AG10803 (cell line): Measurements from ENCODE around the gene PAX5.

ENCODE experiments used
- DNase-seq: peaks from one replicate; pipeline ENCODE4 v3.0.0; 2010; ENCODE audit warnings: low read depth
- H3K4me3 ChIP-seq: 2 replicates; pipeline ENCODE4 v1.5.1; 2011; ENCODE audit warnings: mild to moderate bottlenecking, low read length, control low read depth
- TF ChIP-seq, protein P1 (sequence below): conservative IDR thresholded peaks from 2 replicates; pipeline ENCODE4 v1.5.1; 2011; ENCODE audit warnings: mild to moderate bottlenecking, low read length, control low read depth, inconsistent platforms

PAX5 gene

DNA sequence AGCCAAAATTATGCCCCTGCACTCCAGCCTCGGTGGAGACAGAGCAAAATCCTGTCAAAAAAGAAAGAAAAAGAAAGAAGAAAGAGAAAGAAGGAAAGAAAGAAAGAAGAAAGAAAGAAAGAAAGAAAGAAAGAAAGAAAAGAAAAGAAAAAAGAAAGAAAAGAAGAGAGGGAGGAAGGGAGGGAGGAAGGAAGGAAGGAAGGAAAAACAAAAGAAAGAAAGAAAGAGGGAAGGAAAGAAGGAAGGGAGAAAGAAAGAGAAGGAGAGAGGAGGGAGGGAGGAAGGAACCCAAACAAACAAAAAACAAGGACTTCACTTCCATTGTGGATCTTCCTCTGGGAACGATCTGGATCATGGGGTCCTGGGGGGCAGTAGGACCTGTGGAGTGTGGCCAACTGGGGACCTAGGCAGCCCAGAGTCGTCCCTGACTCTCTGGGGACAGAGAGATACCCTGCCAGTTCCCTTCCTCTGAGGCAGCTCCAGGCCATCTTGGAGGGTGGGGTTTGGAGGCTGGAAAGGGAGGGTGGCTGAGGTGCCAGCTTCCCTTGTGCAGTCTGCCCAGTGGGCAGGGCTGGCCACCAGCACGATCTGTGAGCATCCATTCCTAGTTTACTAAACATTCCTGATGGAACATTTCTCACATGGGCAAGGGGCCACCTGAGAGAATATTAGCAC is 216.8 kb downstream of the PAX5 start:
- no peak for DNase-seq
- no peak overlapping the region for H3K4me3 ChIP-seq
- TF ChIP-seq, protein P1, sequence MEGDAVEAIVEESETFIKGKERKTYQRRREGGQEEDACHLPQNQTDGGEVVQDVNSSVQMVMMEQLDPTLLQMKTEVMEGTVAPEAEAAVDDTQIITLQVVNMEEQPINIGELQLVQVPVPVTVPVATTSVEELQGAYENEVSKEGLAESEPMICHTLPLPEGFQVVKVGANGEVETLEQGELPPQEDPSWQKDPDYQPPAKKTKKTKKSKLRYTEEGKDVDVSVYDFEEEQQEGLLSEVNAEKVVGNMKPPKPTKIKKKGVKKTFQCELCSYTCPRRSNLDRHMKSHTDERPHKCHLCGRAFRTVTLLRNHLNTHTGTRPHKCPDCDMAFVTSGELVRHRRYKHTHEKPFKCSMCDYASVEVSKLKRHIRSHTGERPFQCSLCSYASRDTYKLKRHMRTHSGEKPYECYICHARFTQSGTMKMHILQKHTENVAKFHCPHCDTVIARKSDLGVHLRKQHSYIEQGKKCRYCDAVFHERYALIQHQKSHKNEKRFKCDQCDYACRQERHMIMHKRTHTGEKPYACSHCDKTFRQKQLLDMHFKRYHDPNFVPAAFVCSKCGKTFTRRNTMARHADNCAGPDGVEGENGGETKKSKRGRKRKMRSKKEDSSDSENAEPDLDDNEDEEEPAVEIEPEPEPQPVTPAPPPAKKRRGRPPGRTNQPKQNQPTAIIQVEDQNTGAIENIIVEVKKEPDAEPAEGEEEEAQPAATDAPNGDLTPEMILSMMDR, result no peak

DNA sequence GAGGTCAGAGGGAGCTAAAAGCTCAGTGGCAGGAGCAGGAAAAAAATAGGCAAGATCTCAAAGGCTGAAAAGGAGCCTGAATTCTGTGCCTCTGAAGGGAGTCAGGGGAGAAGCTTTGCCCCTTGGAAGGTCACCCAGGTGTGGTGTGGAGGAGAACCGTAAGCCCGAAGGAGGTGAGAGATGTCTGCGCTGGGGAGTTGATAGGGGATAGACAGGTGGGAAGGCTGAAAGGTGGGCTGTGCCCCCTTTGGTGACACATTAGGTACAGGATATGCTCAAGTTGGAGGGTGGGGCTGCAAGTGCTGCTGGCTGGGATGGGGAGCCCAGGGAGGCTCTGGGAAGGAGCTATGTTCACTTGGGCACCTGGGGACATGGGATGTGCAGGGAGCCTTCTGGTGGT is 217.7 kb downstream of the PAX5 start:
- DNase-seq, result no peak
- TF ChIP-seq, protein P1, result no peak
- no peak overlapping the region for H3K4me3 ChIP-seq

DNA sequence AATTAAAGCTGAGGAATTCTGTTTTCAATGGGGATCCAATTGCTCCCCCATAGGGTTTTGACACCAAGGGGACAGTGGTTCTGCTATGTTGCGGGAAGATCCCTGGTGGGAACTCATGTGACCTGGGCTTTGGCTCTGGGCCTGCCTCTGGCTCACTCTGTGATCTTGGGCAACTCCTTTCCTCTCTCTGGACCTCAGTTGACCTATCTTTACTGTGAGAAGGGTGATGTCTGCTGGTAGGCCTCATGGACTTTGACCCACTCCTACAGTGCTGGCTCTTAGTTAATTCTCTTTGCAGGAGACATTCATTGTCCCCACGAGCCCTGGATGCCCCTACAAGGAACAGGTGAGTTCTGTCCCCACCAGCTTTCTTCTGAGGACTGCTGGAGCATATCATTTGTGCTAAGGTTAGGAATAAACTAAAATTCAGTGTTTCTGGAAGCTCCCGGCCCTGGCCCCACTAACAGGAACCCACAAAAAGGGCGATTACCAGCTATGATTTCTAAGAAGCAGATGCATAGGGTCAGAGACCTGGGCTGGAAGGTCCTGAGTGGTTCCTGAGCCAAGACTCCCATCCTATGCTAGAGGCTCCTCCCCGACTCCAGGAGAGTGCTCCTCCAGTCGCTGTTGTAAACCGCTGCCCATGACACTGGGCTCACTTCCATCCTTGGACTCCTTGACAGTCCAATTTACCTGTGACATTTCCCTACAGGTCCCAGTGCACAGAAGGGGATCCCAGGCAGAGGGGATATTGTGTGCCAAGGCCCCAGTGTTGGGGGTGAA is 218.3 kb downstream of the PAX5 start:
- no peak for DNase-seq
- no peak overlapping the region for H3K4me3 ChIP-seq
- TF ChIP-seq, protein P1, result no peak

DNA sequence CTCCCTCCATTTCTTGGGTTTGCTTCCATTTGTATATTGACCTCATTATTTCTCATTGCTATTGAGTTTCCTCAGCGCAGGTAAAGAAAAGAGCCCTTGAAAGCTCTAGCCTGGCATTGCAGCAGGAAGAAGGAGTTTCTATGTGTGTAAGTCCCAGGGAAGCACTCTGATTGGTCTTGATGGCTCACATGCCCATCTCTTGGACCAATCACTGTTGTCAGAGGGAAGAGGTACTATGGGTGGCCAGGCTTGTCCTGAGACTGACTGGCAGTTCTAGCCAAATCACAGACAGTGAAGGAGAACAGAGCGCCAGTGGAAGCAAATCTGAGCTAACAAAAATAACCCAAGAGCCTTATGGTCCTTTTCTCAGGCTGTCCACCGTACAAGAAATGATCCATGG is 219.0 kb downstream of the PAX5 start:
- no peak for DNase-seq
- H3K4me3 ChIP-seq, result no peak overlapping the region
- TF ChIP-seq, protein P1, result no peak

DNA sequence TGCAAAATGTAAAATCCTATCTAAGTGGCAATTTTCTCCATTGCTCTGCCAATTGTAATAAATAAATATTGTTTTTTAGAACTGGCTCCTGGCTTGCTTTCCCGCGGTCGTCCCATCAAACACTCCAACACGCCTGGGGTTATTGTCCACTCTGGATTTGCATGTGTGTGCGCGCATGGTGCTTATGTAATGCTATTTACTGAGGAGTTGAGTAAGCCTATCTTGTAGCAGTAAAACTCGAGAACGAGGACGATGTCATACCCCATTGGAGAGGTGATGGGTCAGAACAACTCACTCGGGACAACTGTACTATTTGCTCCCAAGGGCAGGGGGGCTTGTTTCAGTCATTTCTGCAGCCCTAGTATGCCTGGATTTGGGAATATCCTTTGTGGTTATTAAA is 220.9 kb downstream of the PAX5 start:
- DNase-seq, result no peak
- no peak overlapping the region for H3K4me3 ChIP-seq
- TF ChIP-seq, protein P1, result no peak

DNA sequence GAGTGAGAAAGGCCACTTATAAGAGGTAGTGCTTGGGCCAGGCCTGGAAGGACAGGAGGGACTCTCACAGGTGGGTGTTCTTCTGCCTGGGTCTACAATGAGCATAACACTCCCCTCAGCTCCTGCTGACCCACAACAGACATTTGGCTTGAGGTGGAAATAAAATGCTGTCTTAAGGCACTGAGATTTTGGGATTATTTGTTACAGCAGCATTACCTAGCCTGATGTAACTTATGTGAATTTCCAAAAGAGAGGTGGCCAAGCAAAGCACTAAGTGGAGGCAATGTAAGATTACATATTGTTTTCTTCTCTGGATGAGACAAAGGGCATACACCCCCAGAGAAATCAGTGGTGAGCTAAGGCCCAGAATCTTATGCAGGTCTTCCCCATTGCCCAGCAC is 221.5 kb downstream of the PAX5 start:
- TF ChIP-seq, protein P1, result no peak
- DNase-seq, result no peak
- no peak overlapping the region for H3K4me3 ChIP-seq

DNA sequence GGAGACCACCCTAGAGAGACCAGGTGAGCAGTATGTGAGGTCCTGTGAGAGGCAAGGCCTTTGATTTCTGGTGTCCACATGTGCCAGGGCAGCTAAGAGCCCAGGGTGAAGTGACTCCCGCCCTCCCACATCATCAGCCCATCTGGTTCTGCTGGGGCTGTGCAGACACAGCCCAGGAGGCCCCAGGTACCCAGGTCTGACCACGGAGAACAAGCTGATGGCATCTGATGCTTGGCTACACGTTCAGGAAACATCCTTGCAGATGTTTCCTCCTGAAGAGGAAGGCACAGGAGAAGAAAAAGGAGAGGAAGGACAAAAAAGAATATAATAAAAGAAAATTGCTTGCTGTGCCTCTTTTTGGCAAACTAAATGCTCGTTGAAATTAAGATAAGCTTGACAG is 225.8 kb downstream of the PAX5 start:
- TF ChIP-seq, protein P1, result no peak
- H3K4me3 ChIP-seq, result no peak overlapping the region
- no peak for DNase-seq
